WI38 (cell line): ENCODE results near the gene PDGFA.

Experiments
- H3K4me3 ChIP-seq: 2 replicates; pipeline ENCODE4 v1.5.1; 2011; ENCODE audit warnings: low read depth, mild to moderate bottlenecking, control low read depth, low read length
- CTCF ChIP-seq: IDR thresholded peaks from 2 replicates; pipeline ENCODE4 v1.5.1; 2012; ENCODE audit warnings: low read depth, mild to moderate bottlenecking, control low read depth, low read length

The PDGFA gene

GRCh38 chr7:509426-510130 lies 10.1 kb downstream of the PDGFA start:
- TF ChIP-seq CTCF: no peak
- H3K4me3 ChIP-seq: no peak overlapping the region

GRCh38 chr7:508461-509170 lies 11.0 kb downstream of the PDGFA start:
- no peak for TF ChIP-seq CTCF
- H3K4me3 ChIP-seq: no peak overlapping the region

- TF ChIP-seq CTCF: no peak
- H3K4me3 ChIP-seq: no peak overlapping the region
Measured at GRCh38 chr7:507623-508300, 11.9 kb downstream of the PDGFA start.

GRCh38 chr7:506921-507622 lies 12.6 kb downstream of the PDGFA start:
- TF ChIP-seq CTCF: no peak
- no peak overlapping the region for H3K4me3 ChIP-seq

- no peak overlapping the region for H3K4me3 ChIP-seq
- TF ChIP-seq CTCF: no peak
Measured at GRCh38 chr7:506391-506831, 13.2 kb downstream of the PDGFA start.

GRCh38 chr7:505171-505570 lies 14.5 kb downstream of the PDGFA start:
- no peak for TF ChIP-seq CTCF
- H3K4me3 ChIP-seq: no peak overlapping the region
